IMR-90 (cell line): ENCODE data around the gene GDPD3.

ENCODE experiments used
- CTCF ChIP-seq: conservative IDR thresholded peaks from 2 replicates; pipeline ENCODE4 v1.5.1; 2012; ENCODE audit warnings: mild to moderate bottlenecking, low read depth, low read length, improper control_type of control experiment
- ELK1 ChIP-seq: fragments of 150-350 bp; IDR thresholded peaks from 2 replicates; pipeline ENCODE4 v1.6.1; 2016; ENCODE audit warnings: low read depth, mild to moderate bottlenecking, low read length, moderate library complexity, borderline replicate concordance
- MAFK ChIP-seq: IDR thresholded peaks from 2 replicates; pipeline ENCODE4 v1.6.1; 2012; ENCODE audit warnings: low read depth, low read length, improper control_type of control experiment
- MAZ ChIP-seq: IDR thresholded peaks from 2 replicates; pipeline ENCODE4 v1.6.1; 2012; ENCODE audit warnings: low read depth, mild to moderate bottlenecking, low read length, improper control_type of control experiment, moderate library complexity, borderline replicate concordance
- RAD21 ChIP-seq: IDR thresholded peaks from 2 replicates; pipeline ENCODE4 v1.6.1; 2012; ENCODE audit warnings: low read length, improper control_type of control experiment

GRCh38 chr16:30091474-30092372 lies 21.6 kb downstream of the GDPD3 start, which contains the start of gene TBX6:
- peak; percentile 89 for TF ChIP-seq CTCF
- no peak for TF ChIP-seq MAFK
- no peak for TF ChIP-seq ELK1
- peak; percentile 91 for TF ChIP-seq MAZ
- peak; percentile 82 for TF ChIP-seq RAD21
